Panc1 (cell line): ENCODE measurements around the gene CST4. TPM values are rescaled to one million over a fixed set of nuclear protein-coding genes. Genes with fewer than 3 reads are reported as not detected.

Experiments used
- ATAC-seq: fragments of 200-7000 bp; cut with Tn5 transposase; 2 replicates; pipeline ENCODE4 v1.9.1; 2020; ENCODE audit warnings: mild to moderate bottlenecking, moderate library complexity
- BruUV-seq: library from RNA; stranded (reverse); fragments of 400-500 nt; replicated peaks from 2 replicates; lab custom pipeline; 2021; lab: Mats Ljungman, UMichigan
- CTCF ChIA-PET: fragments of 300-600 bp; sonication (Branson Sonifier 250); formaldehyde crosslinking; loops from one replicate; lab custom pipeline; 2022; ENCODE audit warnings: antibody characterized with exemption; lab: Charles Lee
- POLR2A ChIA-PET: fragments of 300-600 bp; sonication (Branson Sonifier 250); formaldehyde crosslinking; loops from one replicate; lab custom pipeline; 2022; ENCODE audit warnings: antibody characterized with exemption; lab: Charles Lee
- DNase-seq: peaks from one replicate; pipeline ENCODE4 v3.0.0-alpha.2; 2010; ENCODE audit warnings: low read depth, low spot score
- H3K27ac ChIP-seq: 2 replicates; pipeline ENCODE4 v1.5.1; 2011; ENCODE audit warnings: mild to moderate bottlenecking, low read length, inconsistent platforms
- H3K27me3 ChIP-seq: fragments of 200-500 bp; sonication (Bioruptor generic); 2 replicates; pipeline ENCODE4 v1.6.0; 2014; ENCODE audit warnings: low read length, inconsistent platforms; ENCODE audit not compliant: control insufficient read depth, insufficient read depth
- H3K36me3 ChIP-seq: fragments of 200-500 bp; sonication (Bioruptor generic); 2 replicates; pipeline ENCODE4 v1.5.1; 2014; ENCODE audit warnings: inconsistent platforms, mild to moderate bottlenecking, low read length, moderate library complexity; ENCODE audit not compliant: control insufficient read depth, insufficient read depth
- H3K4me1 ChIP-seq: 2 replicates; pipeline ENCODE4 v1.5.1; 2011; ENCODE audit warnings: inconsistent platforms, mild to moderate bottlenecking, low read length, moderate library complexity; ENCODE audit not compliant: control insufficient read depth, insufficient read depth
- H3K4me3 ChIP-seq, 2 experiments: 2 replicates each; pipeline ENCODE4 v1.5.1; 2011 to 2012; ENCODE audit warnings: low read depth in 2 of 2, low read length in 2 of 2, mild to moderate bottlenecking in 2 of 2, inconsistent platforms in 1 of 2, moderate library complexity in 1 of 2
- H3K9me3 ChIP-seq: fragments of 200-500 bp; sonication (Bioruptor generic); 2 replicates; pipeline ENCODE4 v1.5.1; 2014; ENCODE audit warnings: low read depth, mild to moderate bottlenecking, inconsistent platforms, low read length, moderate library complexity; ENCODE audit not compliant: control insufficient read depth, insufficient read depth
- CTCF ChIP-seq: fragments of 450-650 bp; IDR thresholded peaks from 2 replicates; pipeline ENCODE4 v1.5.1; 2017; ENCODE audit warnings: mild to moderate bottlenecking
- POLR2AphosphoS5 ChIP-seq: IDR thresholded peaks from 2 replicates; pipeline ENCODE4 v1.6.1; 2012; ENCODE audit warnings: mild to moderate bottlenecking, low read depth, low read length, moderate library complexity
- REST ChIP-seq, 2 experiments: IDR thresholded peaks; 2 replicates each; pipeline ENCODE4 v1.6.1; 2011 to 2012; ENCODE audit warnings: low read depth in 2 of 2, control low read depth in 1 of 2, low read length in 1 of 2, mild to moderate bottlenecking in 1 of 2, moderate library complexity in 1 of 2; ENCODE audit not compliant: insufficient read depth in 1 of 2
- SIN3A ChIP-seq: IDR thresholded peaks from 2 replicates; pipeline ENCODE4 v1.6.1; 2012; ENCODE audit warnings: low read depth, mild to moderate bottlenecking, low read length, moderate library complexity, borderline replicate concordance; ENCODE audit not compliant: insufficient read depth
- TCF7L2 ChIP-seq: IDR thresholded peaks from 2 replicates; pipeline ENCODE4 v1.6.1; 2011; ENCODE audit warnings: mild to moderate bottlenecking, low read depth, low read length, inconsistent platforms
- in situ Hi-C: cut with HindIII; loops from 2 replicates; pipeline ENCODE4 v1.10.0; 2016; ENCODE audit warnings: low sequenced_read_pairs, low pct_unique_long_range_greater_than_20kb
- intact Hi-C: fragments of 100-400 bp; cut with micrococcal nuclease; formaldehyde crosslinking; loops from one replicate; pipeline ENCODE4 v1.10.0; 2022; ENCODE audit not compliant: unreplicated experiment
- total RNA-seq: library from RNA; stranded (reverse); gene quantifications from one replicate; pipeline ENCODE4 v1.2.1, GENCODE V29; 2021; ENCODE audit not compliant: unreplicated experiment

Gene CST4
- total RNA-seq, 1 experiment from 2014 or later: not detected

GRCh38 chr20:23710771-23711170 is 21.9 kb upstream of the CST4 start:
- Histone ChIP-seq H3K36me3 (no peaks in the 10 kb centered on the region), H3K4me3 (no peak overlapping the region), H3K4me1 (no peaks in the 10 kb centered on the region), H3K27ac (no peak overlapping the region), H3K27me3 (no peaks in the 10 kb centered on the region), H3K9me3 (no peaks in the 10 kb centered on the region)
- ChIA-PET CTCF (no interaction called here), POLR2A (no interaction called here)
- in situ Hi-C loops: no loop called here
- TF ChIP-seq TCF7L2: no peak
- TF ChIP-seq SIN3A: no peak
- no peak for TF ChIP-seq CTCF
- no peak for TF ChIP-seq REST (IDR thresholded peaks at IDR 0.05; ENCODE audit: insufficient read depth in 1 of 2, low read depth in 2 of 2, low read length in 1 of 2)
- TF ChIP-seq POLR2AphosphoS5: no peak
- no TSS peak for BruUV-seq
- intact Hi-C loops: no loop called here
- DNase-seq (no peak), ATAC-seq (no peak)

GRCh38 chr20:23705895-23706294 is 17.1 kb upstream of the CST4 start:
- in situ Hi-C loops (no loop called here), intact Hi-C loops (no loop called here)
- BruUV-seq: no TSS peak
- H3K9me3 ChIP-seq: no peaks in the 10 kb centered on the region
- no peak for TF ChIP-seq REST (IDR thresholded peaks at IDR 0.05; ENCODE audit: insufficient read depth in 1 of 2, low read depth in 2 of 2, low read length in 1 of 2)
- TF ChIP-seq POLR2AphosphoS5: no peak
- no peak for TF ChIP-seq CTCF
- no peak for TF ChIP-seq TCF7L2
- TF ChIP-seq SIN3A: no peak
- H3K4me3 ChIP-seq: no peak overlapping the region
- H3K27me3 ChIP-seq: no peaks in the 10 kb centered on the region
- no peak for ATAC-seq
- no peak overlapping the region for H3K27ac ChIP-seq
- H3K4me1 ChIP-seq: no peaks in the 10 kb centered on the region
- CTCF ChIA-PET: no interaction called here
- H3K36me3 ChIP-seq: no peaks in the 10 kb centered on the region
- POLR2A ChIA-PET: no interaction called here
- DNase-seq: no peak
